ELR (cell line): ENCODE data around the gene COL15A1.

Experiments
- DNase-seq: peaks from one replicate; pipeline ENCODE4 v3.0.0-alpha.2; 2015; ENCODE audit warnings: low read depth

COL15A1 gene

GRCh38 chr9:98972716-98973115, 29.0 kb downstream of the COL15A1 start:
- no peak for DNase-seq

- no peak for DNase-seq
Observed at GRCh38 chr9:98973171-98973570, 29.5 kb downstream of the COL15A1 start.

GRCh38 chr9:98973576-98973975, 29.9 kb downstream of the COL15A1 start:
- DNase-seq = no peak

DNA sequence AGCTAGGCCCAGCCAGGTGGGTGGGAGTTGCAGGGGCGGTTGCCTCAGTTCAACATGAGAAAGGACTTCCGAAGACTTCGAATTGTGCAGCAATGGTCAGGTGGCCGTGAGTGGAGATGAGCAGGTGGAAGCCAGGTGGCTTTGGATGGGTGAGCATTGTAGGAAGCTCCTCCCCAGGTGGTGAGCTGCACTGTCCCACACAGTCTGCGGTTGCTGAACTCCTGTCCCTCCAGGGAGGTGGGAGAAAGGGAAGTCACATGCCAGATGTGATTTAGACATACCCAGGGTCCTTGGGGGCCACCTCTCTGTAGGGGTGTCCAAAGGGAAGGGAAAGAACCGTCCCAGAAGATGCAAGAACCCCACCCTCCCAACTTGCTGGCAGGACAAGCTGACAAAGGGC, 30.4 kb downstream of the COL15A1 start:
- no peak for DNase-seq

DNA sequence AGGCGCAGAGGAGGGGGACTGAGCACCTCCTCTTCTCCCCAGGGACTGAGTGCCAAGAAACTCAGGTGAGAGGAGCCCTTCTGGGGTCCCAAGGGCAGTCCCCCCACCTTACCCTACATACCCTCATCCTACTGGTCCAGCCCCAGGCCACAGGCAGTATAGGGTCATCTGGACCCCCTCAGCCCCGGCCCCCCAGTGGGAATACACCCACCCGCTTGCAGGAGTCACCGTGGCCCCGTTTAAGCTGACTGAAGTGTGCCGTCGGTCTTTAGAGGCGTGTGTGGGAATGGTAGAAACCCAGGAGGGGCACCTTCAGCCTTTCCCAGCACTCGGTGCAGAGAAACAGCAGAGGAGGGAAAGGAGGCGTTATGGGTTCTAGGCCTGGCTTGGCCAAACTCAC, 30.8 kb downstream of the COL15A1 start:
- no peak for DNase-seq

DNA sequence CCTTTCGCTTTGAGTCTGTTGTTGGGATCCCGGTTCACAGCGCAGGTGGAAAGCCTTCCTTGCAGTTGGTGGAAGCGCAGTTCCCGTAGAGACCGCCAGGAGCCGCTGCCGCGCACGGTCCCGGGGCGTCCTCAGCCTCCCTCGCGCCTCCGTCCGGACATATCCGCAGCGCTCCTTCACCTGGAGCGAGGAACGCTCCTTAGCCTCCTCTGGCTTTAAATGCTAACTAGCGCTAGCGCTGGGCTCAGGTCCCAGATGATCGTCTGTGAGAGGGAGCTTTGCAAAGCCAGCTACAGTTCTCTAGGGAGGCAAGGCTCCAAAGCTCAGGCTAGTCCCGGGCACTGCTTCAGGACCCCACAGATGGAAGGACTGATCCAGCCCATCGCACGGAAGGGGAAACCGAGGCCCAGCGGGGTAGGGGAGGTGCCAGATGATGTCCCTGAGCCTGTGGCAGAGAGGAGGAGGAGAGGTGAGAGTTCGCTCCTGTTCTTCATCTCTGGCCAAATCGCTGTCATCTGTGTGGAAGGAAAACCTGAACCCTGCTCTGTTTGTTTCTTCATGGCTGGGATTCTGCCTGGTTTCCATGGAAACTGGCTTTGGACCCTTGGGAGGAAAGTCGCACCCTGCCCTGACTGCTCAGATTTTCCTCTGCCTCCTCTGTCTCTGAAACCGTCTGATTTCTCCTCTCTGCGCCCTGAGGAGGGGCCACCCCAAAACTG, 31.4 kb downstream of the COL15A1 start:
- DNase-seq = peak; percentile 83

- DNase-seq = no peak
Observed at GRCh38 chr9:98975838-98976237, 32.1 kb downstream of the COL15A1 start.

DNA sequence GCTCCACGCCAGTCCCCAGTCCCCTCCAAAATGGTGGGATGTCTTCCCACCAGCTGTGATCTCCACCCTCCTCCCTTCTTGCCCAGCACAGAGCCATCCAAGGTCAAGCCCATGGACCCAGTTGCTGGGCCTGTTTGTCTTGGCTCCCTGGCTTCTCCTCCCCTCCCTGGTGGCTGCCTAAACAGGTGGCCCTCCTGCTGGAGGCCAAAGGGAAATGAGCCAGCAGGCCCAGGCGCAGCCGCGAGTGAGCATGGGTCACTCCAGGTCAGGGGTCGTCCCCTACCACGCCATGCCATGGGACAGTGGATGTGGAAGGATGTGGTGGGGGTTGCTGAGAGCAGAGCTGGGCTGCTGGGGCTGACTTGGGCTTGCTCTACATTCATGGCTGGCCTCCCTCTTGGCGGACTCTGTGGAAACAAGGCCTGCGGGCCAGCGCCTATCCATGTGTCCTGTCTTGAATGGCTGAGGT, 33.6 kb downstream of the COL15A1 start:
- no peak for DNase-seq

DNA sequence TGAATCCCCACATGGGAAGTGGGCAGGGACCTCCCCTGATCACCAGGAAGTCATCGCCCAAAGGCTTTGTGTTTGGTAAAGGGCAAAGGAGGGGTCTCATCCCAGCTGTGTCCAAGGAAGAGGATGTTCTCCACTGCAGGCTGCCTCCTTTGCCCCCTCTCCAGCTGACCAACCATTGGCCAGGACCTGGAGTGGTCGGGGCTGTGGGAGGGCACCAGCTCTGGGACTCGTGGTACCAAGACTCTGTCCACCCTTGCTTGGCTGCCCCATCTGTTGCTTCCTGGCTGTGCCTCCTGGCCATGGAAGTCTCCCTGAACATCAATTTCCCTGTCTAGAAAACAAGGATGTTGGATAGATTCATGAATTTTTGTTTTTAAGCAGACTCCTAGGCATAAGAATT, 34.1 kb downstream of the COL15A1 start:
- DNase-seq = no peak

DNA sequence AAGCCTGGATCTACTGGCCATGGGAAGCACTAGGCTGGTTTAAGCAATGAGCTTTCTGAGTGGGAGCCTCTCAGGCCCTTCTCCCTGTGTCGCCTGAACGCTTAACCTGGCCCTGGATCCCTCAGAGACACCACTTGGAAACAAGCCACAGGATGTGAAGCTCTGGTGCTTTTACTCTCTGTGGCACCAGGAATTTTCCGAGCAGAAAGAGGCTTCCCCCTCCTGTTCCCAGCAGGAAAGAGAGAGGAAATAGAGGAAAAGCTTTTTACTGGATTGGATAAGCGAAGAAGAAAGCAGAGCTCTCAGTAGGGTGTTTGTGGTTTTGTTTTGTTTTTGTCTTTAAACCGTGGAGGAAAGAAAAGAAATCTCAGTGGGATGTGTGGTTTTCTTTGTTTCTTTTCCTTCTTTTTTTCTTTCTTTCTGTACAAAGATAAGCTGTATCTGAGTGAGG, 34.5 kb downstream of the COL15A1 start:
- no peak for DNase-seq

DNA sequence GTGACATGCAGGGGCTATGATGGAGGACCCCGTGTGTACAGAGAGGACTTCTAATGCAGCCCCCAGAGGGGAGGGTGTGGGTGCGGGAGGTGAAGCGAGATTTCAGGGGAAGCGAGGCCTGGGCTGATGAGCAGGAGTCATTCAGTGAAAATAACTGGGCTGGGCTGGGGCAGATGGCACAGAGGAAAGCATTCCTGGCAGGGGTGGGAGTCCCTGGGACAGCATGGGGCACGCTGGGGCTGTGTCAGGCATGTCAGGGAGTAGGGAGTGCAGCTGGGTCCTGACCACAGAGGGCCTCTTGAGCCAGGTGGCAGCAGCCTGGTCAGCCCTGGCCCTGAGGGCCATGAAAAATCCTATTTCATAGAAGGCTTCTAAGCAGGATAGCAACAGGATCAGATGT, 36.6 kb downstream of the COL15A1 start:
- no peak for DNase-seq

DNA sequence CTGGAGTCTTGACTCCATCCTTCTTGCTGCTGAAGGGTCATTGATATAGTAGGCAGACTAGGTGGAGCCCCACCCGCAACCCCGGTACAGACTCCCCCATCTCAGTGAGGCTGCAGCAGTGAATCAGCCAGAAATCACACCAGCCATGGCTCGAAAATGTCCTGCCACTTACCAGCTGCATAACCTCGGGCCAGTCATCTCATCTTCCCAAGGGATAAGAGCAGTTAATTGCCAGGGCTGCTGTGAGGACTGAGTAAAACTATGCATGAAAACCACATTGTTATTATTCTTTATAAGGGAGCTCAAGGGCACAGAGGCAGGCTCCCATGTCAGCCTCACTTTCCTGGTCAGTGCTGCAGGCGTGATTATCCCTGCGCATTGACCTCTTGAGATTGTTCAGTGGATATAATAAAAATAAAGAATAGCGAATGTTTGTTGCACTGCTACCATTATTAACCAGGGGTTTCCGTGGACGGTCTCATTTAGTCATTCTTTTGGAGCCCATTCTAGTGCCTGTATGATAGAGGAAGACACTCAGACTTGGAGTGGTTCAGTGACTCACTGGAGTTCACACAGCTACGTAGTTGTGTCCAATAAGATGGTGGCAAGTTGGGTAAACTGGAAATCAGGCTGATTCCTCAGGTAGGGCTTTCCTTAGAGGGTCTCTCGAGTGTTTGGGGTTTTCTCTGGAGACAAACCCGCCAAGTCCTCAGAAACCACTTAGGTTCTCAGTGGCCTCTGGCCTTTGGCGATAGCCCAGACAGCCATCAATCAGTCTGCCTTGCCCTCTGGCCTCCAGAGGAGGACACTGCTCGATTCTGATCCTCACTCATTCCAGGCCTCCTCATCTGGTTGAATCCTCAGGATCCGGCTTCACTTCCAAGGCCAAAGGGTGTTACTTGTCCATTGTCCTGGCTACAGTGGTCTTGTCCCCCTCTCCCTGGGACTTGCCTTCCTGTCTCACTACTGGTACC, 39.9 kb downstream of the COL15A1 start:
- peak; percentile 90 for DNase-seq

- no peak for DNase-seq
Observed at GRCh38 chr9:98985596-98985995, 41.9 kb downstream of the COL15A1 start.

- no peak for DNase-seq
Observed at GRCh38 chr9:98986866-98987651, 43.4 kb downstream of the COL15A1 start.

- peak; percentile 99 for DNase-seq
Observed at GRCh38 chr9:98989036-98990000, 45.6 kb downstream of the COL15A1 start.

DNA sequence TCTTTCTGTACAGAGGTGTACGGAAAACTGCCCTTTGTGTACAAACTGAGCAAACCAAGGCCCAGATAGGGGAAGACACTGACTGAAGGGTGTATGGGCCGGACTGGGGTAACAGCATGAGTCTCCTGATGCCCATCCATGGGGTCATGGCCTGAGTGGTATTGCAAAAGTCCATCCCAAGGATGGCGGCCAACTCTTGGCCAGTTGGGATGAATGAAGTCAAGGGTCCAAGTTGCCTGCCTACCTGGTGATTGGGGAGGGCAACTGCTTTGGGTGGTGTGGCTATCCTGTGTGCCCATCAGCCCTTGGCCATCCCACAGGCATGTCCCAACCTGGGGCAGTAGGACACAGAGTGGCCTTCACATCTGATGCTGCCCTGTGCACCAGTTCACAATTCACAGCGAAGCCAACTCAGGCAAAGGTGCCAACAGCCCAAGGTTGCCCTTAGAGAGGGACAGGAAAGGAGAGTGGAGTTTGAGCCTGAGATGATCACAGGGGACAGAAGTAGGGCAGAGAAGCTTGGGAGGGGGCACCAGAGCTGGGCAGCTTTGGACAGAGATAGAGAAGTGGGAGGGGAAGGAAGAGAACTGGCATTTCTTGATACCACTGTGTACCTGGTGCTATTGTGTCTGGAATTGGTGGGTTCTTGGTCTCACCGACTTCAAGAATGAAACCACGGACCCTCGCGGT, 46.6 kb downstream of the COL15A1 start:
- no peak for DNase-seq

- no peak for DNase-seq
Observed at GRCh38 chr9:98992107-98992884, 48.6 kb downstream of the COL15A1 start.

- DNase-seq = peak; percentile 24
Observed at GRCh38 chr9:98992885-98993569, 49.3 kb downstream of the COL15A1 start.

DNA sequence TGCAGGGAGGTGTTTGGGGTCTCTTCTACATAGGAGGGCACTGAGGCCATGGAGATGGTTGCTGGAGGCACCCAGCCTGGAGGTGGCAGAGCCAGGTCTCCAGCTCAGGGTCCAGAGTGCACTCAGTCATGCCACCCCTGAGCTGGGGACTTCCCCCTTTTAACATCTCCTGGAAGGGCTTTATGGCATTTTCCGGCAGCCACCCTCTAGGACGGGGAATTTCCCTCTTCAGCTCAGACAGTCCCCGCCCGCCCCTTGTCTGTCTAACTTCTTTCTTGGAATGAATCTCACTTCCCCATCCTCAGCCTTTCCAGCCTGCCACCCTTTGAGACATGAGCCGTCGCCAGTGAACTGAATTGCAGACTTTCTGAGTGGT, 49.9 kb downstream of the COL15A1 start:
- DNase-seq = no peak
